GM10248 (cell line): ENCODE measurements around the gene PGAP3.

Source experiments
- CTCF ChIA-PET: fragments of 300-600 bp; sonication (Branson Sonifier 250); formaldehyde crosslinking; extraction: SDS; loops from one replicate; lab custom pipeline; 2021; ENCODE audit warnings: antibody characterized with exemption; lab: Yijun Ruan, JAX
- POLR2A ChIA-PET: fragments of 350-650 bp; sonication (Branson Sonifier 250); formaldehyde crosslinking; extraction: SDS; loops from one replicate; lab custom pipeline; 2020; ENCODE audit warnings: antibody characterized with exemption; lab: Yijun Ruan, JAX
- DNase-seq: peaks from one replicate; pipeline ENCODE4 v3.0.0; 2012; ENCODE audit errors: extremely low spot score
- TF ChIP-seq, protein P1 (sequence below): IDR thresholded peaks from 2 replicates; pipeline ENCODE4 v1.5.1; 2012; ENCODE audit warnings: mild to moderate bottlenecking, low read depth; ENCODE audit errors: extremely low read depth, missing control alignments, control extremely low read depth

PGAP3 gene

DNA sequence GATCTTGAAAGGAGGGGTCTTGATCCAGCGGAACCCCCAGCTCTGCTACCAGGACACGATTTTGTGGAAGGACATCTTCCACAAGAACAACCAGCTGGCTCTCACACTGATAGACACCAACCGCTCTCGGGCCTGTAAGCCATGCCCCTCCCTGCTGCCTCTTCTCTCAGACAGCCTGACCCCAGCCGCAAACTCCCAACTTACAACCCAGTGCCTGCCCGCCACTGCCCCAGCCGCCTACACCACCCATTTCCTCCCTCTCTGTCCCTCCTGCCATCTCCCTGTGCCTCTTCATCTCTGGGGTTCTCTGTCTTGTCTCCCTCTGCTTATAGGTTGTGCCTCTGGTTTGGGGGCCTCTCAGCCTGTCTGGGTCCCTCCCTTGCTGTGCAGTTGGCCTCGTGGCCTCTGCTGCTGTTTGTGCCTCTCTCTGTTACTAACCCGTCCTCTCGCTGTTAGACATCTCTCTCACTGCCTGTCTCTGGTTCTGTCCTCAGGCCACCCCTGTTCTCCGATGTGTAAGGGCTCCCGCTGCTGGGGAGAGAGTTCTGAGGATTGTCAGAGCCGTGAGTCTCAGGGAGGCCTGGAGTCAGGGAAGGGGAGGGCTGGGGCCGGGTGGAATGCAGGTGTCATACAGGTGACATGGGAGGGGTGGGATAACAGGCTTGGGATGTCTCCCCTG, 21.6 kb upstream of the PGAP3 start:
- POLR2A ChIA-PET, result no interaction called here
- DNase-seq, result no peak

DNA sequence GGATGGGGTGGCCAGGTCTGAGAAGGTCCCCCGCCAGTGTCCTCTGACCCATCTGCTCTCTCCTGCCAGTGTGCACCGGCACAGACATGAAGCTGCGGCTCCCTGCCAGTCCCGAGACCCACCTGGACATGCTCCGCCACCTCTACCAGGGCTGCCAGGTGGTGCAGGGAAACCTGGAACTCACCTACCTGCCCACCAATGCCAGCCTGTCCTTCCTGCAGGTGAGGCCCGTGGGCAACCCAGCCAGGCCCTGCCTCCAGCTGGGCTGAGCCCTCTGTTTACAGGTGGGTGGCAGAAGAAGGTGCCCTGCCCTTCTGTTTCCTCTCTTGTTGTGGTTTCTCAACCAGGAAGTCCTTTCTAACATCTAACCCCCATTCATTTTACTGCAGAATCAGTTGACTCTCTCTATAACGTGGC, 19.1 kb upstream of the PGAP3 start:
- TF ChIP-seq, protein P1, sequence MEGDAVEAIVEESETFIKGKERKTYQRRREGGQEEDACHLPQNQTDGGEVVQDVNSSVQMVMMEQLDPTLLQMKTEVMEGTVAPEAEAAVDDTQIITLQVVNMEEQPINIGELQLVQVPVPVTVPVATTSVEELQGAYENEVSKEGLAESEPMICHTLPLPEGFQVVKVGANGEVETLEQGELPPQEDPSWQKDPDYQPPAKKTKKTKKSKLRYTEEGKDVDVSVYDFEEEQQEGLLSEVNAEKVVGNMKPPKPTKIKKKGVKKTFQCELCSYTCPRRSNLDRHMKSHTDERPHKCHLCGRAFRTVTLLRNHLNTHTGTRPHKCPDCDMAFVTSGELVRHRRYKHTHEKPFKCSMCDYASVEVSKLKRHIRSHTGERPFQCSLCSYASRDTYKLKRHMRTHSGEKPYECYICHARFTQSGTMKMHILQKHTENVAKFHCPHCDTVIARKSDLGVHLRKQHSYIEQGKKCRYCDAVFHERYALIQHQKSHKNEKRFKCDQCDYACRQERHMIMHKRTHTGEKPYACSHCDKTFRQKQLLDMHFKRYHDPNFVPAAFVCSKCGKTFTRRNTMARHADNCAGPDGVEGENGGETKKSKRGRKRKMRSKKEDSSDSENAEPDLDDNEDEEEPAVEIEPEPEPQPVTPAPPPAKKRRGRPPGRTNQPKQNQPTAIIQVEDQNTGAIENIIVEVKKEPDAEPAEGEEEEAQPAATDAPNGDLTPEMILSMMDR, result no peak
- CTCF ChIA-PET, result interaction anchor here (2.0 kb wide), 1 partner anchor 52 kb away, joined by 5 read pairs; no protein-coding TSS in a partner anchor
- no peak for DNase-seq
- POLR2A ChIA-PET, result no interaction called here

More for the DNA sequence above, 21.6 kb upstream of the PGAP3 start:
- TF ChIP-seq, protein P1, result no peak
- CTCF ChIA-PET, result interaction anchor here (0.9 to 1.3 kb wide), 3 partner anchors 11 to 75 kb away, joined by 3 read pairs; no protein-coding TSS in a partner anchor

DNA sequence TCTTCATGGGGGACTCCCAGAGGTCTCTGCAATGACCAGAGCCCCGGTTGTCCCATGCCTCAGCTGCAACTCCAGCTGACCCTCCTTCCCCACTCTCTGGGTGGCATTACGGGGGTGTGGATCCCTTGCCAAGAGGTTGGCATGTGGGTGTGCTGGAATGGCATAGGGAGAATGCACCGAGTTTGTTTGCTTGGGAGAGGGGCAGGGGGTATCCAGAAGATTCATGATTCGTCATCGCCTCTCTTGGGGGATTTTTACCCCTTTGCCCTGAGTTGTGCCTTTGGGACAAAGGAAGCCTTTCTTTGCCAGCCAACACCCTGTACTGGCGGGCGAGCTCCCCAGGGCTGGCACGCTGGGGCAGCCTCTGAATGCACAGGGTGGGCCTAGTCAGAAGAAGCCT, 18.5 kb upstream of the PGAP3 start:
- ChIA-PET POLR2A (no interaction called here), CTCF (interaction anchor here (2.0 kb wide), 1 partner anchor 52 kb away, joined by 5 read pairs; no protein-coding TSS in a partner anchor)
- TF ChIP-seq, protein P1, result no peak
- no peak for DNase-seq

DNA sequence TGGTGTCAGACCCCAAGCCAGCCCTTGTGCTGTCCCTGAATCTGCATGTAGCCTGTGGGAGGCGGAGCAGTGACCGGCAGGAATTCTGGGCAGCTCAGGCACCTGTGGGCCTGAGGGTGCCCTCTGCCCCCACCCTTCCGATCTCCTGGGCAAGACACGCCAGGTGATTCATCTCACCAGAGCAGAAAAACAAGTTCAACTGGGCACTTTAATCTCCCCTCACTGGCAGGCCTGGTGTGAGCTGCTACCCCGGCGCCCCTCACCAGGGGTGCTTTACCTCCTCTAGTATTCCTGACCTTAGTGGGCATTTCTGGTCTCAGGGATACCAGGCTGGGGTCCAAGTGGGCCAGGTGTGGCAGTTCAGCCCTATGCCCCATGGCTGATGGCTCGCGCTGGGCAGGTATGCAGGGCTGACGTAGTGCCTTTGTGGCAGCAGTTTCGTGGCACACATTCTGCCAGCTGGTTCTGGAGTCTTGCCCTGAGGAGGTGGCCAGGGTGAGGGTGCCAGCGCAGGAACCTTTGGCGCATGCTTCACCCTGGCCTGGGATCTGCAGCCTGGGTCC, 18.0 kb upstream of the PGAP3 start:
- POLR2A ChIA-PET, result no interaction called here
- DNase-seq, result no peak
- TF ChIP-seq, protein P1, result no peak
- CTCF ChIA-PET, result interaction anchor here (2.0 kb wide), 1 partner anchor 51 kb away, joined by 5 read pairs; no protein-coding TSS in a partner anchor

DNA sequence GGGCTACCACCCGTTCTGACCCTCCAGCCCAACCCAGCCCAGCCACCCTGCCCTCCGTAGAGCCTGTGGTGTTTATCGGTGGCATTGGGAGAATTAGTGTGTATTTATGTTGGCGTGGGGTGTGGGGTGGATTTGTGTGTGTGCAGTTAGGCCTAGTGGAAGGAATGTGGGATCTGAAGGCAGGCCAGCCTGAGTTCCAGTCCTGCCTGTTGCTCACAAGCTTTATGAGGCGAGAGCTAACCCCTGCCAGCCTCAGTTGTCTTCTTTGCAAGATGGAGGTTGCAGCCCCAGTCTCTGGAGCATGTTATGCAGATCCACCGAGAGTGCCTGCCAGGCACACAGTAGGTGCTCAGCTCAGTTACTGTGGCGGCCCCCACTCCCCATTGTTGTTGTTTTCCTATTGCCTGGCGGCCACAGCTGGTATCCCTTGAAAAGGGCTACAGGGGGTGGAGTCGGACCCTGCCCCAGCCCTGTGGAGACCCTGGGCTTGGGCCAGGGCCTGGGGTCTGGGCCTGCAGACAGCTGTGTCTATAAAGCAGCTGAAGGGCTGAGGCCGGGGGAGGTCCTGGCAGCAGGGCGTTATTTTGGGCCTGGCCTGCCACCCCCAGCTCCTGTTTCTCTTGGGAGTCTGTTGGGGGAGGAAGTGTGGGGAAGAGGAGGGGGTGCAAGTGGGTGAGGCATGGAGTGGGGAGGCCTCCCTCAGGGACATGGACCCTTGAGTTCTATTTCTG, 17.1 kb upstream of the PGAP3 start:
- ChIA-PET CTCF (interaction anchor here (3.4 kb wide), 1 partner anchor 84 kb away, joined by 13 read pairs; no protein-coding TSS in a partner anchor), POLR2A (no interaction called here)
- TF ChIP-seq, protein P1, result no peak
- no peak for DNase-seq

DNA sequence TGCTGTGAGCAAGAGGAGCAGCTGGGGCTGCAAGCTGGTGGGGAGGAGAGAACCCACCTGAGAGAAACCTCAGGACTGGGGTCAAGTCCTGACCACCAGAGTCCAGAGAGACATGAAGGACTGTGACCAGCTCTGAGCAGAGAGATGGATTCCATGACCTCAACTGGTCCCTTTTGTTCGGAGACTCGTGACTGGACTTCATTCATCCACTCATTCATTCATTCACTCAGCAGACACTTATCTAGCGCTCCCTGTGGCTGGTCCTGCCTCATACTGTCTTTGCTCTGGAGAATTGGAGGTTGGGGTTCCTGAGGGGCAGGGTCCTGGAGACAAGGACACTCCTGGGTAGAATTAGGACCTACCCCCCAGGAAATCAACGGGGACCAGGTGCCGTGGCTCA, 16.1 kb upstream of the PGAP3 start:
- no peak for DNase-seq
- ChIA-PET POLR2A (no interaction called here), CTCF (interaction anchor here (0.9 to 3.4 kb wide), 6 partner anchors 26 to 84 kb away, joined by 3 to 13 read pairs (median 7); partner anchors contain the start of genes MIEN1 and PNMT)
- TF ChIP-seq, protein P1, result no peak
